IMR-90 (cell line): Measurements from ENCODE around the gene KRTAP12-2. TPM values are rescaled to one million over a fixed set of nuclear protein-coding genes. Genes with fewer than 3 reads are reported as not detected.

Source experiments
- ATAC-seq: fragments of 200-7000 bp; cut with Tn5 transposase; 2 replicates; pipeline ENCODE4 v1.9.1; 2020; ENCODE audit warnings: low read depth, mild to moderate bottlenecking, moderate library complexity
- BruUV-seq: library from RNA; stranded (reverse); fragments of 400-500 nt; replicated peaks from 2 replicates; lab custom pipeline; 2021; lab: Mats Ljungman, UMichigan
- CTCF ChIA-PET: fragments of 300-600 bp; formaldehyde crosslinking; extraction: SDS; loops from one replicate; lab custom pipeline; 2021; ENCODE audit warnings: antibody characterized with exemption; lab: Yijun Ruan, JAX
- POLR2A ChIA-PET: fragments of 300-600 bp; sonication (Branson Sonifier 250); formaldehyde crosslinking; loops from one replicate; lab custom pipeline; 2022; ENCODE audit warnings: antibody characterized with exemption; ENCODE audit not compliant: unreplicated experiment; lab: Charles Lee
- DNase-seq: peaks from one replicate; pipeline ENCODE4 v3.0.0; 2013
- H2AFZ ChIP-seq: replicated peaks from 2 replicates; pipeline ENCODE3; 2013; ENCODE audit warnings: low read length, mild to moderate bottlenecking; ENCODE audit not compliant: poor library complexity
- H2AK5ac ChIP-seq: 2 replicates; pipeline ENCODE4 v1.6.1; 2013; ENCODE audit warnings: low read depth, low read length, inconsistent platforms
- H2AK9ac ChIP-seq: replicated peaks from 2 replicates; pipeline ENCODE3; 2013; ENCODE audit warnings: mild to moderate bottlenecking, low read depth, low read length, moderate library complexity; ENCODE audit not compliant: poor library complexity
- H2BK120ac ChIP-seq: 2 replicates; pipeline ENCODE4 v1.6.1; 2013; ENCODE audit warnings: low read depth, low read length, inconsistent platforms
- H2BK15ac ChIP-seq: 3 replicates; pipeline ENCODE4 v1.6.1; 2013; ENCODE audit warnings: low read depth, low read length, inconsistent platforms
- H2BK20ac ChIP-seq: 2 replicates; pipeline ENCODE4 v1.6.1; 2013; ENCODE audit warnings: low read depth, mild to moderate bottlenecking, inconsistent platforms, low read length, moderate library complexity
- H2BK5ac ChIP-seq: 2 replicates; pipeline ENCODE4 v1.6.1; 2013; ENCODE audit warnings: mild to moderate bottlenecking, low read depth, low read length, inconsistent platforms; ENCODE audit not compliant: poor library complexity, severe bottlenecking
- H3K14ac ChIP-seq: replicated peaks from 2 replicates; pipeline ENCODE4 v1.6.1; 2013; ENCODE audit warnings: low read depth, low read length, inconsistent platforms
- H3K18ac ChIP-seq: 2 replicates; pipeline ENCODE4 v1.6.1; 2013; ENCODE audit warnings: low read depth, low read length, control low read depth
- H3K23ac ChIP-seq: 2 replicates; pipeline ENCODE4 v1.6.1; 2013; ENCODE audit warnings: low read depth, low read length, inconsistent platforms
- H3K27ac ChIP-seq: 2 replicates; pipeline ENCODE4 v1.5.1; 2013; ENCODE audit warnings: mild to moderate bottlenecking, control low read depth, low read length; ENCODE audit not compliant: insufficient read depth
- H3K27me3 ChIP-seq: 2 replicates; pipeline ENCODE4 v1.6.1; 2013; ENCODE audit warnings: low read length; ENCODE audit not compliant: control insufficient read depth, insufficient read depth
- H3K36me3 ChIP-seq: 2 replicates; pipeline ENCODE4 v1.6.1; 2013; ENCODE audit warnings: low read length, mixed read lengths; ENCODE audit not compliant: control insufficient read depth, insufficient read depth
- H3K4ac ChIP-seq: 2 replicates; pipeline ENCODE4 v1.6.1; 2013; ENCODE audit warnings: low read depth, low read length, inconsistent platforms
- H3K4me1 ChIP-seq: 2 replicates; pipeline ENCODE4 v1.6.1; 2013; ENCODE audit warnings: low read length, mixed read lengths; ENCODE audit not compliant: control insufficient read depth, insufficient read depth
- H3K4me2 ChIP-seq: 2 replicates; pipeline ENCODE4 v1.6.1; 2013; ENCODE audit warnings: low read depth, mild to moderate bottlenecking, control low read depth, low read length, moderate library complexity
- H3K4me3 ChIP-seq: 2 replicates; pipeline ENCODE4 v1.5.1; 2013; ENCODE audit warnings: low read depth, mild to moderate bottlenecking, control low read depth, low read length, moderate library complexity; ENCODE audit not compliant: insufficient read depth
- H3K56ac ChIP-seq: 2 replicates; pipeline ENCODE4 v1.6.1; 2013; ENCODE audit warnings: low read length, inconsistent platforms; ENCODE audit not compliant: insufficient read depth; ENCODE audit errors: extremely low read depth
- H3K79me1 ChIP-seq, 2 experiments: 2 replicates each; pipeline ENCODE4 v1.6.1; 2013; ENCODE audit warnings: low read length in 2 of 2, inconsistent platforms in 1 of 2, low read depth in 1 of 2
- H3K9ac ChIP-seq: 2 replicates; pipeline ENCODE4 v1.6.1; 2013; ENCODE audit warnings: low read depth, low read length, control low read depth
- H3K9me1 ChIP-seq: 2 replicates; pipeline ENCODE4 v1.6.1; 2013; ENCODE audit warnings: low read length, inconsistent platforms; ENCODE audit not compliant: insufficient read depth
- H3K9me3 ChIP-seq: 2 replicates; pipeline ENCODE4 v1.6.1; 2013; ENCODE audit warnings: low read length; ENCODE audit not compliant: control insufficient read depth, insufficient read depth
- H4K20me1 ChIP-seq: 2 replicates; pipeline ENCODE4 v1.6.1; 2013; ENCODE audit warnings: low read length, inconsistent platforms; ENCODE audit not compliant: insufficient read depth
- H4K5ac ChIP-seq: 2 replicates; pipeline ENCODE4 v1.6.1; 2013; ENCODE audit warnings: mild to moderate bottlenecking, low read depth, low read length, control low read depth
- H4K8ac ChIP-seq, 2 experiments: 2 replicates each; pipeline ENCODE4 v1.6.1; 2013; ENCODE audit warnings: low read depth in 2 of 2, low read length in 2 of 2, control low read depth in 1 of 2, inconsistent platforms in 1 of 2
- H4K91ac ChIP-seq: 2 replicates; pipeline ENCODE4 v1.6.1; 2013; ENCODE audit warnings: low read depth, low read length, inconsistent platforms; ENCODE audit not compliant: insufficient read depth
- BHLHE40 ChIP-seq: fragments of 150-350 bp; IDR thresholded peaks from 2 replicates; pipeline ENCODE4 v1.6.1; 2016; ENCODE audit warnings: mild to moderate bottlenecking, low read depth, low read length
- CEBPB ChIP-seq: IDR thresholded peaks from 2 replicates; pipeline ENCODE4 v1.6.1; 2012; ENCODE audit warnings: low read depth, low read length, improper control_type of control experiment
- CHD1 ChIP-seq: IDR thresholded peaks from 2 replicates; pipeline ENCODE4 v1.6.1; 2012; ENCODE audit warnings: low read depth, low read length, improper control_type of control experiment
- CTCF ChIP-seq: conservative IDR thresholded peaks from 2 replicates; pipeline ENCODE4 v1.5.1; 2012; ENCODE audit warnings: mild to moderate bottlenecking, low read depth, low read length, improper control_type of control experiment
- ELK1 ChIP-seq: fragments of 150-350 bp; IDR thresholded peaks from 2 replicates; pipeline ENCODE4 v1.6.1; 2016; ENCODE audit warnings: low read depth, mild to moderate bottlenecking, low read length, moderate library complexity, borderline replicate concordance
- FOS ChIP-seq: fragments of 150-350 bp; IDR thresholded peaks from 2 replicates; pipeline ENCODE4 v1.6.1; 2016; ENCODE audit warnings: low read depth, low read length
- MAFK ChIP-seq: IDR thresholded peaks from 2 replicates; pipeline ENCODE4 v1.6.1; 2012; ENCODE audit warnings: low read depth, low read length, improper control_type of control experiment
- MAZ ChIP-seq: IDR thresholded peaks from 2 replicates; pipeline ENCODE4 v1.6.1; 2012; ENCODE audit warnings: low read depth, mild to moderate bottlenecking, low read length, improper control_type of control experiment, moderate library complexity, borderline replicate concordance
- MXI1 ChIP-seq: IDR thresholded peaks from 2 replicates; pipeline ENCODE4 v1.6.1; 2012; ENCODE audit warnings: low read depth, mild to moderate bottlenecking, low read length, moderate library complexity, borderline replicate concordance
- NFE2L2 ChIP-seq: fragments of 150-350 bp; IDR thresholded peaks from 2 replicates; pipeline ENCODE4 v1.6.1; 2016; ENCODE audit warnings: low read depth, mild to moderate bottlenecking, low read length
- POLR2A ChIP-seq: IDR thresholded peaks from 2 replicates; pipeline ENCODE4 v1.6.1; 2012; ENCODE audit warnings: mild to moderate bottlenecking, low read depth, low read length
- RAD21 ChIP-seq: IDR thresholded peaks from 2 replicates; pipeline ENCODE4 v1.6.1; 2012; ENCODE audit warnings: low read length, improper control_type of control experiment
- RCOR1 ChIP-seq: IDR thresholded peaks from 2 replicates; pipeline ENCODE4 v1.6.1; 2012; ENCODE audit warnings: mild to moderate bottlenecking, low read length, improper control_type of control experiment; ENCODE audit not compliant: insufficient replicate concordance
- RFX5 ChIP-seq: IDR thresholded peaks from 2 replicates; pipeline ENCODE4 v1.8.0; 2012; ENCODE audit warnings: low read depth, mild to moderate bottlenecking, low read length, moderate library complexity
- SMC3 ChIP-seq: fragments of 150-350 bp; IDR thresholded peaks from 2 replicates; pipeline ENCODE4 v1.6.1; 2016; ENCODE audit warnings: low read depth, mild to moderate bottlenecking, antibody characterized with exemption, low read length, moderate library complexity
- WGBS, 2 experiments: methylation state at CpG; one replicate each; pipeline versions ENCODE4 v1.1.5 to v1.1.7; 2013; ENCODE audit warnings: missing lambda C conversion rate in 2 of 2; ENCODE audit not compliant: insufficient read length in 1 of 2; ENCODE audit errors: extremely low coverage in 2 of 2; 5-methylcytosine and 5-hydroxymethylcytosine counted together
- dilution Hi-C: fragments of 300-500 bp; cut with HindIII; formaldehyde crosslinking; loops from one replicate; pipeline ENCODE4 v1.14.3; 2018; ENCODE audit warnings: low sequenced_read_pairs; ENCODE audit not compliant: unreplicated experiment
- in situ Hi-C: fragments of 300-500 bp; cut with MboI; formaldehyde crosslinking; loops from 3 replicates; pipeline ENCODE4 v1.14.3; 2019; ENCODE audit warnings: low sequenced_read_pairs, inconsistent platforms, mixed read lengths
- intact Hi-C: fragments of 100-400 bp; cut with micrococcal nuclease; formaldehyde crosslinking; loops from 2 replicates; pipeline ENCODE4 v1.10.0; 2022
- polyA plus RNA-seq, 3 experiments: library from polyadenylated mRNA; depleted of rRNA; stranded (reverse); fragments of >200 nt; gene quantifications; 2 replicates each; pipeline ENCODE4 v1.2.3, GENCODE V29; 2012; ENCODE audit warnings: low replicate concordance in 1 of 3
- total RNA-seq: library from RNA; depleted of rRNA; stranded (reverse); fragments of >200 nt; gene quantifications from 2 replicates; pipeline ENCODE4 v1.2.3, GENCODE V29; 2012
- TF ChIP-seq, protein P1 (sequence below): fragments of 150-350 bp; IDR thresholded peaks from 2 replicates; pipeline ENCODE4 v1.6.1; 2017; ENCODE audit warnings: mild to moderate bottlenecking, antibody characterized with exemption, low read length, low read depth

KRTAP12-2 gene
- total and polyA plus RNA-seq, 2 of the 4 experiments (the other 2 are of a cell fraction), result not detected

- Histone ChIP-seq H3K4me3 (no peak overlapping the region), H3K56ac (no peak overlapping the region), H4K91ac (no peak overlapping the region), H3K27me3 (peaks cover 2% of the 10 kb centered on the region; the same call in 1 of the 2 replicates), H3K4me1 (no peaks in the 10 kb centered on the region), H2AFZ (no peak overlapping the region), H3K9ac (no peak overlapping the region), H3K18ac (no peak overlapping the region), H2BK15ac (no peak overlapping the region), H2AK5ac (no peak overlapping the region), H2BK20ac (no peak overlapping the region), H3K27ac (no peak overlapping the region), H3K4ac (no peak overlapping the region), H4K20me1 (no peaks in the 10 kb centered on the region), H3K9me3 (peaks cover 3% of the 10 kb centered on the region), H2AK9ac (no peak overlapping the region), H4K5ac (no peak overlapping the region), H2BK5ac (no peak overlapping the region), H3K36me3 (no peaks in the 10 kb centered on the region), H3K9me1 (no peaks in the 10 kb centered on the region), H4K8ac (no peak overlapping the region), H2BK120ac (no peak overlapping the region), H3K79me1 (no peaks in the 10 kb centered on the region), H3K14ac (no peak overlapping the region), H3K4me2 (no peak overlapping the region), H3K23ac (no peak overlapping the region)
- TF ChIP-seq MAZ (no peak), RFX5 (no peak), FOS (no peak), BHLHE40 (no peak), NFE2L2 (no peak), RCOR1 (no peak), MAFK (no peak), POLR2A (no peak), CTCF (no peak), MXI1 (no peak), CHD1 (no peak), CEBPB (no peak), ELK1 (no peak), RAD21 (no peak), SMC3 (no peak)
- TF ChIP-seq, protein P1, sequence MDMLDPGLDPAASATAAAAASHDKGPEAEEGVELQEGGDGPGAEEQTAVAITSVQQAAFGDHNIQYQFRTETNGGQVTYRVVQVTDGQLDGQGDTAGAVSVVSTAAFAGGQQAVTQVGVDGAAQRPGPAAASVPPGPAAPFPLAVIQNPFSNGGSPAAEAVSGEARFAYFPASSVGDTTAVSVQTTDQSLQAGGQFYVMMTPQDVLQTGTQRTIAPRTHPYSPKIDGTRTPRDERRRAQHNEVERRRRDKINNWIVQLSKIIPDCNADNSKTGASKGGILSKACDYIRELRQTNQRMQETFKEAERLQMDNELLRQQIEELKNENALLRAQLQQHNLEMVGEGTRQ, result no peak
- WGBS, 2 experiments, result no CpG with 5 or more reads among the region's 1 CpG
- in situ Hi-C loops, result no loop called here
- ChIA-PET CTCF (no interaction called here), POLR2A (no interaction called here)
- dilution Hi-C loops, result no loop called here
- intact Hi-C loops, result loop anchor here (10.0 kb wide), 1 partner anchor 58 kb away; the partner anchor contains the start of gene TSPEAR
- ATAC-seq, result no peak
- DNase-seq, result no peak
- no TSS peak for BruUV-seq
These were observed 9.9 kb downstream of the KRTAP12-2 start for GRCh38 chr21:44656868-44657267.
